ENCODE data around the gene GNG12. TPM values are rescaled to one million over a fixed set of nuclear protein-coding genes. Genes with fewer than 3 reads are reported as not detected.

Gene GNG12
- total RNA-seq, 1 donor from 2014 or later = 40.5 TPM

DNA sequence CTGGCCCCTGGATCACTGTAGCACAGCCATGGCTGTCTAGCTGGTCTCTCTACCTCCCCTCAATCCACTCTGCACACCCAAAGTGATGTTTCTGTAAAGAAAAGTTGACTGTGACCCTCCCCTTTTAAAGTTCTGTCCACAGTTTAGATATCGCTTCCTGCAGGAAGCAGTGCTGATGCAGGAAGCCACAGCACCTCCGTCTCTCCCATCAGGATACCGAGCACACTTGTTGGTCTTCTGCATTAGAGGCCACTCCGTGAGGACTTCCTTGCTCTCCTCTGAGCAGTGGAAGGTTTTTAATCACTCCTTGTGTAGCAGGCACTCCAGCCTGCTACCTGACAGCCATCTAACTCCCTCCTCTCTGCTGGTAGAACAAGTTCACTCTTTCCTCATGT is 78.7 kb downstream of the GNG12 start:
- H3K4me3 Mint-ChIP-seq = no peak overlapping the region
- H3K27ac Mint-ChIP-seq = no peak overlapping the region
- H3K36me3 Mint-ChIP-seq = no peaks in the 10 kb centered on the region
- peaks cover 26% of the 10 kb centered on the region for H3K4me1 Mint-ChIP-seq
- DNase-seq (ENCODE audit: low spot score in 2 of 2, unreplicated experiment in 2 of 2) = no peak
- no peaks in the 10 kb centered on the region for H3K9me3 Mint-ChIP-seq
- TF ChIP-seq, protein P1, sequence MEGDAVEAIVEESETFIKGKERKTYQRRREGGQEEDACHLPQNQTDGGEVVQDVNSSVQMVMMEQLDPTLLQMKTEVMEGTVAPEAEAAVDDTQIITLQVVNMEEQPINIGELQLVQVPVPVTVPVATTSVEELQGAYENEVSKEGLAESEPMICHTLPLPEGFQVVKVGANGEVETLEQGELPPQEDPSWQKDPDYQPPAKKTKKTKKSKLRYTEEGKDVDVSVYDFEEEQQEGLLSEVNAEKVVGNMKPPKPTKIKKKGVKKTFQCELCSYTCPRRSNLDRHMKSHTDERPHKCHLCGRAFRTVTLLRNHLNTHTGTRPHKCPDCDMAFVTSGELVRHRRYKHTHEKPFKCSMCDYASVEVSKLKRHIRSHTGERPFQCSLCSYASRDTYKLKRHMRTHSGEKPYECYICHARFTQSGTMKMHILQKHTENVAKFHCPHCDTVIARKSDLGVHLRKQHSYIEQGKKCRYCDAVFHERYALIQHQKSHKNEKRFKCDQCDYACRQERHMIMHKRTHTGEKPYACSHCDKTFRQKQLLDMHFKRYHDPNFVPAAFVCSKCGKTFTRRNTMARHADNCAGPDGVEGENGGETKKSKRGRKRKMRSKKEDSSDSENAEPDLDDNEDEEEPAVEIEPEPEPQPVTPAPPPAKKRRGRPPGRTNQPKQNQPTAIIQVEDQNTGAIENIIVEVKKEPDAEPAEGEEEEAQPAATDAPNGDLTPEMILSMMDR (IDR thresholded peaks at IDR 0.05; ENCODE audit: unreplicated experiment) = no peak
- H3K27me3 Mint-ChIP-seq (ENCODE audit: low read depth) = no peaks in the 10 kb centered on the region

DNA sequence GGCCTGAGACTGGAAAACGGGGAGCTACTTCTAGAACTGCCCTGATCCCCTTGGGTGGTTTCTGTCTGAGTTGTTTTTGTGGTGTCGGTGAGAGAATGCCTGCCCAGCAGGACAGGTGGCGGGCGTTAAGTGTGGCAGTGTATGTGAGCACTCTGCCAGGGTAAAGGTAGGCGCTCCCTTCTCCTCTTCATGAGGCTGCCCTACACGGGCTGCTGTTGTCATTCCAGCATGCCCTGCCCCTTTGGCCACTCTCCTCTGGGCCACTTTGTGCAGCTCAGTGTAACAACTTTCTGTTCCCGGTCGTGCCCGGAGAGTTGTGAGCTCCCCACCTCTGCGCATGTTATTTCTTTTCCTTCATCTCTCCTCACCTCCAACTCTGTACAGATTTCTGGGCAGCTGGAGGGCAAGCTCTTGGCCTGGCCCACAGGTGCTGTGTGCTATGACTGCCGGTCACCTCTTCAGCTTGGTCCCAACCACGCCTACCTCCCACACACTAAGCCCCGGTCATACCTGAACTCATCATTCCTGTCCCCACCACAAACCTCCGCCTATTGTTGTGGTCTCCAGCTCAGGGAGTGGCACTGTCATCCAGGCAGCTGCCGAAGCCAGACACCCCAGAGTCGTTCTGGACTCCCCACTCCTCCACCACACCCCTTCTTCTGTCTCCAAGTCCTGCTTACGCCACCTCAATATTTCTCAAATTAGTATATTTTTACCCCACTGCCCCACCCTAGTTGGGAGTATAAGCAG is 79.3 kb downstream of the GNG12 start:
- no peaks in the 10 kb centered on the region for H3K9me3 Mint-ChIP-seq
- no peak overlapping the region for H3K4me3 Mint-ChIP-seq
- H3K36me3 Mint-ChIP-seq = no peaks in the 10 kb centered on the region
- no peak for DNase-seq (ENCODE audit: low spot score in 2 of 2, unreplicated experiment in 2 of 2)
- TF ChIP-seq, protein P1 (IDR thresholded peaks at IDR 0.05; ENCODE audit: unreplicated experiment) = no peak
- peaks cover 30% of the 10 kb centered on the region for H3K4me1 Mint-ChIP-seq
- peak overlapping the region; percentile 62 for H3K27ac Mint-ChIP-seq
- H3K27me3 Mint-ChIP-seq (ENCODE audit: low read depth) = no peaks in the 10 kb centered on the region

DNA sequence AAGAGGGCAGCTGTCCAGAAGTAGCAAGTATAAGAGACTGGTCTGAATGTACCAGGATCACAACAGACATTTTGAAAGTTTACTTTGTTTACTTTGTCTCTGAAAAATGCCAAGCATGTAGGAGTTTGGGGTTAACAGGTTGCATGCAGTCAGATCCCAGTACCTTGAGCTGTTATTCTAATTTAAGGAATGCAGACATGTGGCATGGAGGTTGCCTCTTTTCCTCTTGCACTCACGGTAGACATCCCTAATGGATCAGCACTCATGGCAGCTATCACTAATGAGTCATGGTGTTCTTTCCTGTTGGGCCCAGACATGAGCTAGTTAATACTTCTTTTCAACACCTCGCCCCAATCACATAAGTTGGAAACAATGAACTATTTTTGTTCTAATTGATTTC is 81.0 kb downstream of the GNG12 start:
- H3K4me3 Mint-ChIP-seq = no peak overlapping the region
- TF ChIP-seq, protein P1 (IDR thresholded peaks at IDR 0.05; ENCODE audit: unreplicated experiment) = no peak
- H3K4me1 Mint-ChIP-seq = peaks cover 46% of the 10 kb centered on the region
- H3K27ac Mint-ChIP-seq = peak overlapping the region; percentile 58
- DNase-seq (ENCODE audit: low spot score in 2 of 2, unreplicated experiment in 2 of 2) = no peak
- no peaks in the 10 kb centered on the region for H3K36me3 Mint-ChIP-seq
- H3K27me3 Mint-ChIP-seq (ENCODE audit: low read depth) = no peaks in the 10 kb centered on the region
- no peaks in the 10 kb centered on the region for H3K9me3 Mint-ChIP-seq

DNA sequence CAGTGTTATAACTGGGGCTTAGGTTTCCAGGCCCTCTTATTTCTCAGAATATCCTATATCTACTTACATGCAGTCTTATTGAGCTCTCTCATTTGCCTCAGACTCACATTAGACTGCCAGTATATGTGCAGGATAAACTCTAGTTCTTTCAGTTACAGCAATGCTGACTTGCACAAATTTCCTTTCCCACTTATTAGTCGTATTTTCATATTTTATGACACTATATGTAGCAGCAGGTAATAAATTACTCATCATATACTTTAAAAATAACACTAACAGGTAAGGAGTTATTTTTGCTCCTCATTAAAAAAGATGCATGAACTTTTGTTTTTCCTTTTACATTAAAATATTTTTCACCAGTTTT is 82.6 kb downstream of the GNG12 start:
- Mint-ChIP-seq H3K4me1 (peaks cover 55% of the 10 kb centered on the region), H3K36me3 (no peaks in the 10 kb centered on the region), H3K9me3 (no peaks in the 10 kb centered on the region), H3K27me3 (ENCODE audit: low read depth) (no peaks in the 10 kb centered on the region), H3K4me3 (no peak overlapping the region), H3K27ac (peak overlapping the region; percentile 99)
- no peak for DNase-seq (ENCODE audit: low spot score in 2 of 2, unreplicated experiment in 2 of 2)
- TF ChIP-seq, protein P1 (IDR thresholded peaks at IDR 0.05; ENCODE audit: unreplicated experiment) = no peak

DNA sequence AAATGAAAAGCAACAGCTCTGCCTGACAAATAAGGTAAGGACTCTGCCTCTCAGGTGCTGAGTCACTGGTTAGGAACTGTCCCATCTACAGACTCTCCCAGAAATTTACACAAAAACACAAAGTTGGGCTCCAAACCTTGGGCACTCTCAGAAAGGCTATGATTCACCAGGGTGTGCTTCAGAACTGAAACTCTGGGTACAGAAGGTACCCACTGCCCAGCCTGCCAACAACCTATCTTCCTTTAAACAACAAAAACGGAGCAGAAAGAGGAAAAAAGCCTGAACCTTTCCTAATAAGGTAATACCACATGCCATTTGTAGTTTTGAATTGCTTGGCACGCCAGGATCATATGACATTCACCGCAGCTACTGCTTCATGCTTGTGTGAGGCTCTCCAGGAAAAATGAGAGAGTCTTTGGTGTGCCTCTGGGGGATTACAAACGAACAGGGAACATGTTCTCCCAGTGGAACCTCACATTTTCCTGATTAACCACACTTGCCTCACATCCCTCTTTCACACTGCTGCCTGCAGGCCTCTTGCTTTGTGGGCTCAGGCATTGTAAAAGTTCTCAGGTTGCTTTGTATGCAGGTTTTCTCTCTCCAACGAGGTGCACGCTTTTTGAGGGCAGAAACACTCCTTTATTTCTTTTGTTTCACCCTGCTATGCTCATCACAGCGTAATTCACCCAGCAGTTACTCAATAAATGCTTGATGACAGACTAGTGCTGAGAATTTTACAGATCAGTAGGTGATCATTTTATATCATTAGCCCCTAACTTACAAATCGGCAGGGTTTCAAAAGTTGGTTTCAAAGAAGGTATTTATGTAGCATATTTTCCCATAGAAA is 83.2 kb downstream of the GNG12 start:
- peak overlapping the region; percentile 99 for H3K27ac Mint-ChIP-seq
- no peaks in the 10 kb centered on the region for H3K9me3 Mint-ChIP-seq
- H3K4me3 Mint-ChIP-seq = peak overlapping the region; percentile 31
- H3K36me3 Mint-ChIP-seq = no peaks in the 10 kb centered on the region
- DNase-seq (ENCODE audit: low spot score in 2 of 2, unreplicated experiment in 2 of 2) = no peak
- TF ChIP-seq, protein P1 (IDR thresholded peaks at IDR 0.05; ENCODE audit: unreplicated experiment) = no peak
- H3K4me1 Mint-ChIP-seq = peaks cover 55% of the 10 kb centered on the region
- H3K27me3 Mint-ChIP-seq (ENCODE audit: low read depth) = no peaks in the 10 kb centered on the region
